Neutrophil (primary cell): ENCODE measurements around the gene CD8B.
"Not testable (repeated sequence)": the region's sequence is repeated elsewhere in the genome, so short reads cannot be mapped to it uniquely, and the experiment has no call there.

Experiments used
- H3K27ac ChIP-seq: fragments of 200-600 bp; sonication (generic); 2 replicates; pipeline ENCODE4 v1.5.1; 2016; ENCODE audit warnings: mild to moderate bottlenecking, moderate library complexity
- H3K27me3 ChIP-seq: fragments of 200-600 bp; sonication (generic); 2 replicates; pipeline ENCODE4 v1.6.0; 2016; ENCODE audit warnings: mild to moderate bottlenecking
- H3K36me3 ChIP-seq: fragments of 200-600 bp; sonication (generic); 2 replicates; pipeline ENCODE4 v1.5.1; 2017
- H3K4me1 ChIP-seq, 2 experiments: fragments of 200-600 bp in 1 of 2; sonication (generic) in 1 of 2; 1 replicate in 1 of 2; 2 replicates in 1 of 2; pipeline versions ENCODE4 v1.5.1 to v1.6.1; 2013 to 2016; ENCODE audit warnings: low read depth in 1 of 2, low read length in 1 of 2, mild to moderate bottlenecking in 1 of 2, moderate library complexity in 1 of 2; ENCODE audit not compliant: control insufficient read depth in 1 of 2, insufficient read depth in 1 of 2
- H3K4me3 ChIP-seq, 2 experiments: fragments of 200-600 bp in 1 of 2; sonication (generic) in 1 of 2; 1 replicate in 1 of 2; 2 replicates in 1 of 2; pipeline ENCODE4 v1.5.1; 2013 to 2016; ENCODE audit warnings: low read depth in 1 of 2, low read length in 1 of 2, mild to moderate bottlenecking in 1 of 2, moderate library complexity in 1 of 2
- H3K9me3 ChIP-seq: fragments of 200-600 bp; sonication (generic); 2 replicates; pipeline ENCODE4 v1.5.1; 2016

Gene CD8B

DNA sequence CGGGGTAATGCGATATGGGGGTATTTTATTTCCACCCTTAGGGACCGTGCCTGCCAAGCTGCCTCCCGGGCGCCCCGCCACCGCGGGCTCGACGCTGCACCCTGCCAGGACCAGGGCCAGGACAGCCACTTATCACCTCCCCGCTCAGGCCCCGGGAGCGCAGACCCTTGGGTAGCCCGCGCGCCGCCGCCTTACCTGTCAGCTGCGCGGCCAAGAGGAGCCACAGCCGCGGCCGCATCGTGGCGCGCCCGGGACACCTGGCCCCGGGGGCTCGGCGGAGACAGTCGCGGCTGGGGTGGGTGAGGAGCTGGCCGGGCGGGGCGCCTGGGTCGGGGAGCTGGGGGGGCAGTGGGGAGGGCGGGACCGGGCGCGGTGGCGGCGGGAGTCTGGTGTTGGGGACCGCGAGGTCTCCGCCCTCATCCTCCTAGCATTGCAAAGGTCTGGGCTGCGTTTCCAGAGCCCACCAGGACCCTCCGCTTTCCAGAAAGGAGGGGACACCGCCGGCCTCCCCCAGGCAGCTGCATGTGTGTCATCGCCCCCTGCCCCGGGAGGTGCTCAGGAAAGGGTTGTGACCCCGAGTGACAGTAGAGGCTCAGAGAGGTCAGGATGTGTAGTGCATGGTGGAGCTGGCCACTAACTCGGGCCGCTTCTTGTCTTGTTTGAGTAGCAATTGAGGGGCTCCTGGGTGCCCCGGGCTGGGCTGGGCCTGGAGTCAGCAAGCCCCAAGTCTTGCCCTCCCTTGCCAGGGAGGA lies at the start of gene CD8B:
CD8B (minus strand) TSS at position 259 of the 752 bp plus-strand sequence; CDS start at position 238, 21 bp downstream.
- not testable (repeated sequence) for H3K4me3 ChIP-seq

DNA sequence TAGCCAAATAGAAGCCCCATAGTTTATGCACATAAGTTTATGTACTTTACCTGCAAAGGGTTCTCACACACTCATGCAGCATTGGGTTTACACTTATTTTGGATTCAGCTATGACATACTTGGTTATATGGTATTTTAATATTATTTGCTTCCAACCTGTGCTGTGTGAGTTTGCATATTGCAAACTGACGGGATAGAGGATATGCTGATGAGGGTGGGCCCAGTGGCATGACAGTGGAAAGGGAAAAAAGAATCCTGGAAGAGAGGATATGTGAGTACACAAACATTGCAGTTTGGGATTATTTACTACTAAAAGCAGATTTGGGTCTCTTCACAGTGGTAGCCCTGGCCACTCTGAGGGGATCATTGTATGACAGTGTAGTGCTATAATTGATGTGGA lies 44.2 kb upstream of the CD8B start:
- not testable (repeated sequence) for H3K27me3 ChIP-seq, H3K4me1 ChIP-seq, H3K36me3 ChIP-seq, H3K4me3 ChIP-seq, H3K27ac ChIP-seq, H3K9me3 ChIP-seq

More for the DNA sequence above, at the start of gene CD8B:
- not testable (repeated sequence) for H3K27ac ChIP-seq, H3K36me3 ChIP-seq, H3K9me3 ChIP-seq, H3K4me1 ChIP-seq
- H3K27me3 ChIP-seq = peaks cover 34% of the 10 kb centered on the region

DNA sequence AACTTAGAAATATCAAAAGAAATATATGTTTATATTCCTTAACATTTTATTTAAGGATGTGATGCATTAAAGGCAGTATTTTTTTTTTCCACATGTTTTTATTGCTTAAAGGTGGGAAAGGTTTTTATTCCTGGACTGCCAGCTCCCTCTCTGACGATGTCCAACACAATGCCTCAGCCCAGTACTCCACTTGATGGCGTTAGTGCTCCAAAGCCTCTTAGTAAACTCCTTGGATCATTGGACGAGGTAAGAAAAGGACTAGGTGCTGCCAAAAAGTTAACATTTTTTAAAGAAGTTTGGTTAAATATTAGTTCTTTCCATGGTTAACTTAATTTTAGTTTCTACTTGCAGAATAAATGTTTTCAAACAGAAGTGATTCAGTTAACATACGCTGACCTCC lies 39.0 kb upstream of the CD8B start:
- H3K36me3 ChIP-seq, H3K4me3 ChIP-seq, H3K4me1 ChIP-seq, H3K27ac ChIP-seq, H3K9me3 ChIP-seq, H3K27me3 ChIP-seq: not testable (repeated sequence)

DNA sequence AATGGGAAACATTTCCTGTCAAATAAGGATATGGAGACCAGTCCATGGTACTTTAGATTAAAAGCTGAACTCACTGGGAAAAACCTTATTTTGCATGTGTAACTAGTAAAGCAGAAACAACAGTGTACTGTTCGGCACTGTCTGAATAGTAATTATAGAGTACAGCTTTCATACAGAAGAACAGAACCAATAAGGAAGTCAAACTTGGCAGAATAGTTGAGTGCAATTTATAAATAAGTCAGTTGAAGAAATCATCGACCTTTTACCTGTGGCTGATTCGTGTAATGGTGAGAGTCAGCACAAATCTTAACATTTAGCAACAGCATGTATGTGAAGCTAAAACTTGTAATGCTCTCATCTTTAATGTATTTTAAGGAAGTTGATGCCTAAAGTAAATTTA lies 24.3 kb upstream of the CD8B start:
- H3K4me1 ChIP-seq, H3K9me3 ChIP-seq, H3K27ac ChIP-seq, H3K27me3 ChIP-seq, H3K36me3 ChIP-seq, H3K4me3 ChIP-seq: not testable (repeated sequence)

- H3K4me1 ChIP-seq, H3K9me3 ChIP-seq, H3K4me3 ChIP-seq, H3K27ac ChIP-seq, H3K36me3 ChIP-seq, H3K27me3 ChIP-seq: not testable (repeated sequence)
Measured at GRCh38 chr2:86882865-86883264, 21.2 kb upstream of the CD8B start.

- H3K27ac ChIP-seq, H3K27me3 ChIP-seq, H3K4me1 ChIP-seq, H3K36me3 ChIP-seq, H3K9me3 ChIP-seq, H3K4me3 ChIP-seq: not testable (repeated sequence)
Measured at GRCh38 chr2:86882118-86882665, 20.5 kb upstream of the CD8B start.

DNA sequence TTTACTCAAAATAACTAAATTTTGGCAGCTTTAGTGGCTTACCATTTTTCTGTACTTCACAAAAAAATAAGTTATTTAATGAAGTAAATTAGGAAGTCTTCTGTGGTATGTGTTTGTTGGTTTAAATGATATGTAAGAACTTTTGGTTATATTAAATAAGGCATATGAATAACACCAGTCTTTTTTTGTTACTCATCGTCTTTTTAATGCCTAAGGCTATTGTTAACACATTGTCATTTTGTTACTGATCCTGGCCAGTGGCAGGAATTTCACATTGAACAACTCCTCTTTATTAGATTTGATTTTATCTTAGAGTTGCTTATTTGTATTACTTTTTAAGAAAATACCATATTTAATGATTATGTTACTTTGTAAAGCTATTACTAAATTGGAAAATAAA lies 17.3 kb upstream of the CD8B start:
- H3K36me3 ChIP-seq, H3K9me3 ChIP-seq, H3K27ac ChIP-seq, H3K27me3 ChIP-seq, H3K4me1 ChIP-seq, H3K4me3 ChIP-seq: not testable (repeated sequence)

DNA sequence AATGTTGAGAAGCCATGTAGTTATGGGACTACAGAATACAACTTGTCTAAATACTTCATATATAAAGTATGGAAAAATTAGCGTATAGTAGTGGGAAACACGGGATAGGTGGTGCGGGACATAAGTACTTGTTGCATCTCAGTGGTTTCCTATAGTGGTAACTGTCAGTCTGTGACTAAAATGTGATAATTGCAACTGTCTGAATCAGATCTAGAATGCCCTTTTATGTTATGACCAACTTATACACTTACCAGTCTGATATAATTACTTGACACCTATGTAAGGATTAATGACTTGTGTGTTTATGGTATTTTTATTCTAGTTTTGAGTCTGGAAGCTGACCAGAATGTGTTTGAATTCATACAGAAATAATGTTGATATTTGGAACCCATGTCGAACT lies 9.3 kb upstream of the CD8B start:
- not testable (repeated sequence) for H3K27me3 ChIP-seq, H3K27ac ChIP-seq, H3K4me1 ChIP-seq, H3K36me3 ChIP-seq, H3K4me3 ChIP-seq, H3K9me3 ChIP-seq

- H3K27me3 ChIP-seq, H3K36me3 ChIP-seq, H3K4me3 ChIP-seq, H3K4me1 ChIP-seq, H3K27ac ChIP-seq, H3K9me3 ChIP-seq: not testable (repeated sequence)
Measured at GRCh38 chr2:86868895-86869468, 7.3 kb upstream of the CD8B start.

DNA sequence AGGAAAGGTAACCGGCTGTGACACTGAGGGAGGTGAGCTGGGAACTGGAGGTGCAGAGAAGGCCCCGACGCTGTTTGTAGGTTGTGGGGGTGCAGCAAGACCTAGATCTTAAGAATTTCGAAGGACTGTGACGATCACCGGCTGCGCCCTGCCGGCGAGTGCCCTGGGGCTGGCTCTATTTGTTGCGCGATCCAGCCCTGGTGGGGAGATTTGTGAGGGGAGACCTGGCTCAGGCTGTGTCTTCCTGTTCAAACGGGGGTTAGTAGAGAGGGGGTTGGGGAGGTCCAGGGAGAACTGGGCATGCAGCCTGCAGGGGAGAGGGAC lies 656 bp upstream of the CD8B start:
- not testable (repeated sequence) for H3K36me3 ChIP-seq, H3K4me1 ChIP-seq, H3K9me3 ChIP-seq, H3K27ac ChIP-seq, H3K4me3 ChIP-seq
- peaks cover 34% of the 10 kb centered on the region for H3K27me3 ChIP-seq

- not testable (repeated sequence) for H3K4me3 ChIP-seq, H3K9me3 ChIP-seq, H3K36me3 ChIP-seq, H3K27ac ChIP-seq, H3K4me1 ChIP-seq
- peaks cover 34% of the 10 kb centered on the region for H3K27me3 ChIP-seq
Measured at GRCh38 chr2:86861175-86861574, 511 bp downstream of the CD8B start.

GRCh38 chr2:86860573-86860972 lies 1.1 kb downstream of the CD8B start:
- H3K4me3 ChIP-seq, H3K4me1 ChIP-seq: not testable (repeated sequence)

DNA sequence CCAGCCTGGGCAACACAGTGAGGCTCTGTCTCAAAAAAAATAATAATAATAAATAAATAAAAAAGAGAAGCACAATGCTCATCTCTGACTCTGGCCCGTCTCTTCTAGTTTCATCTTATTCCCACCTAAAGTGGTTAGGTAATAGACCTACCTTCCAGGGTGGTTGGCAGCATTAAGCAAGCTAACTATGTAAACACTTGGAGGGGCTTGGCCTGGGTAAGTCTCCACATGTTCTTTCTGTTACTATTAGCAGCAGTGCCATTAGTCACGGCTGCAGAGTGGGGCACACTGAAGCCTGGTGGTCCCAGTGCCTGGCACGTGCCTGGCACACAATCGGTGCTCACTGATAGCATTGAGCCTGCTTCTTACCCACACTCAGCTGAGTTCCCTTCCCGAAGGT lies 4.0 kb downstream of the CD8B start:
- not testable (repeated sequence) for H3K27ac ChIP-seq, H3K36me3 ChIP-seq, H3K9me3 ChIP-seq, H3K4me3 ChIP-seq, H3K4me1 ChIP-seq
- H3K27me3 ChIP-seq = peaks cover 28% of the 10 kb centered on the region

More at GRCh38 chr2:86860573-86860972, 1.1 kb downstream of the CD8B start:
- peaks cover 34% of the 10 kb centered on the region for H3K27me3 ChIP-seq
- H3K9me3 ChIP-seq, H3K27ac ChIP-seq, H3K36me3 ChIP-seq: not testable (repeated sequence)

DNA sequence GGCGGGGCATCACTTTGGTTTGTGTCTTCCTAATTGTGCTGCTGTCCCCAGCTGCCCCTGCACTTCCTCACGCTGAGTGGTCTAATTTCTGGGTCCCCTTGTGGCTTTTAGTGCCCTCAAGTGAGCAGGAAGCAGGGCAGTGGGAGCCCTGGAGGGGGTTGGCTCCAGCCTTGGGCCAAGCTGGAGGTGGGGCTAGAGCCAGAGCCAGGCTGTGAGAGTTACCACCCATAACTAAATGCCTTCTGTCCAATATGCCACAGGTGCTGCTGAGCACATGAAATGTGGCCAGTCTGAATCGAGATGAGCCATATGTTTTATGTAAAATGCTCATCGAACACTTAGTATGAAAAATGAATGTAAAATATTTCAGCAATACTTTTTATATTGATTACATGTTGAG lies 5.2 kb downstream of the CD8B start:
- not testable (repeated sequence) for H3K9me3 ChIP-seq, H3K4me1 ChIP-seq, H3K4me3 ChIP-seq, H3K36me3 ChIP-seq, H3K27ac ChIP-seq
- H3K27me3 ChIP-seq = peaks cover 16% of the 10 kb centered on the region
